ENCODE measurements around the gene MTG1. TPM values are rescaled to one million over a fixed set of nuclear protein-coding genes. Genes with fewer than 3 reads are reported as not detected.
"Not testable (repeated sequence)": the region's sequence is repeated elsewhere in the genome, so short reads cannot be mapped to it uniquely, and the experiment has no call there.

Gene MTG1
- total RNA-seq, 2 donors from 2014 or later: 9.9 to 15.1 TPM

DNA sequence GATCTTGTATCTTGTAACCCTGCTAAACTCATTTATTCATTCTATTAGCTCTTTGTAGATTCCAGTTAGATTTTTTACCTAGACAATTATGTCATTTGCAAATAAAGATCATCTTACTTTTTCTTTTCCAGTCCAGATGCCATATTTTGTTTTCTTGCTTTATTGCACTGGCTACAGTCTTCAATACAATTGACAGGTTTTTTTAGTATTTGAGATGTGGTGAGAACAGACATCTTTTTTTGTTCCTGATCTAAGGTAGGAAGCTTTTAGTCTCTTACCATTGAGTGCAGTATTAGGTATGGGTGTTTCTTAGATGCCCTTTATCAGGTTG, 18.4 kb downstream of the MTG1 start:
- Histone ChIP-seq H3K27ac (no peak overlapping the region), H3K27me3 (no peaks in the 10 kb centered on the region), H3K9me3 (peaks cover 0 to 31% of the 10 kb centered on the region in 2 donors), H3K36me3 (peaks cover 68% of the 10 kb centered on the region), H3K4me1 (no peaks in the 10 kb centered on the region), H3K4me3 (no peak overlapping the region)
- TF ChIP-seq, protein P1, sequence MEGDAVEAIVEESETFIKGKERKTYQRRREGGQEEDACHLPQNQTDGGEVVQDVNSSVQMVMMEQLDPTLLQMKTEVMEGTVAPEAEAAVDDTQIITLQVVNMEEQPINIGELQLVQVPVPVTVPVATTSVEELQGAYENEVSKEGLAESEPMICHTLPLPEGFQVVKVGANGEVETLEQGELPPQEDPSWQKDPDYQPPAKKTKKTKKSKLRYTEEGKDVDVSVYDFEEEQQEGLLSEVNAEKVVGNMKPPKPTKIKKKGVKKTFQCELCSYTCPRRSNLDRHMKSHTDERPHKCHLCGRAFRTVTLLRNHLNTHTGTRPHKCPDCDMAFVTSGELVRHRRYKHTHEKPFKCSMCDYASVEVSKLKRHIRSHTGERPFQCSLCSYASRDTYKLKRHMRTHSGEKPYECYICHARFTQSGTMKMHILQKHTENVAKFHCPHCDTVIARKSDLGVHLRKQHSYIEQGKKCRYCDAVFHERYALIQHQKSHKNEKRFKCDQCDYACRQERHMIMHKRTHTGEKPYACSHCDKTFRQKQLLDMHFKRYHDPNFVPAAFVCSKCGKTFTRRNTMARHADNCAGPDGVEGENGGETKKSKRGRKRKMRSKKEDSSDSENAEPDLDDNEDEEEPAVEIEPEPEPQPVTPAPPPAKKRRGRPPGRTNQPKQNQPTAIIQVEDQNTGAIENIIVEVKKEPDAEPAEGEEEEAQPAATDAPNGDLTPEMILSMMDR (IDR thresholded peaks at IDR 0.05): no peak
- no peak for DNase-seq (ENCODE audit: low spot score)

DNA sequence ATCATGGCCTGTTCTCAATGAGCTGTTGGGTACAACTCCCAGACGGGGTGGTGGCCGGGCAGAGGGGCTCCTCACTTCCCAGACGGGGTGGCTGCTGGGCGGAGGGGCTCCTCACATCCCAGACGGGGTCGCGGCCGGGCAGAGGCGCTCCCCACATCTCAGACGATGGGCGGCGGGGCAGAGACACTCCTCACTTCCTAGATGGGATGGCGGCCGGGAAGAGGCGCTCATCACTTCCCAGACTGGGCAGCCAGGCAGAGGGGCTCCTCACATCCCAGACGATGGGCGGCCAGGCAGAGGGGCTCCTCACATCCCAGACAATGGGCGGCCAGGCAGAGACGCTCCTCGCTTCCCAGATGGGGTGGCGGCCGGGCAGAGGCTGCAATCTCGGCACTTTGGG, 20.4 kb downstream of the MTG1 start:
- H3K9me3 ChIP-seq: peaks cover 0 to 31% of the 10 kb centered on the region in 2 donors
- H3K36me3 ChIP-seq: peaks cover 63% of the 10 kb centered on the region
- H3K27me3 ChIP-seq; H3K4me3 ChIP-seq; DNase-seq (ENCODE audit: low spot score); H3K4me1 ChIP-seq; H3K27ac ChIP-seq: not testable (repeated sequence)

DNA sequence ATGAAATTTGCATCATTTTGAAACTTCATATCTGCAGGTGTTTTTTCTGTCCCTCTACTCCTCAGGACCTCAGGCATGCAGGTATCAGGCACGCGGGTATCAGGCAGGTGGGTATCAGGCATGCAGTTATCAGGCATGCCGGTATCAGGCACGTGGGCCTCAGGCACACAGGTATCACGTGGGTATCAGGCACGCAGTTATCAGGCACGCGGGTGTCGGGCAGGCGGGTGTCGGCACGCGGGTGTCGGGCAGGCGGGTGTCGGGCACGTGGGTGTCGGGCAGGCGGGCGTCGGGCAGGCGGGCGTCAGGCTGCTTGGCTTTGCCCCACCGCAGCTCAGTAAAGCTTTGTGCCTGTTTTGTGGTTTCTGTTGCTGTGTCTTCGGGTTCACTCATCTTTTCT, 21.8 kb downstream of the MTG1 start:
- no peaks in the 10 kb centered on the region for H3K27me3 ChIP-seq
- no peaks in the 10 kb centered on the region for H3K4me1 ChIP-seq
- peak; percentile 18 for DNase-seq (ENCODE audit: low spot score)
- H3K4me3 ChIP-seq: no peak overlapping the region
- H3K36me3 ChIP-seq: peaks cover 58% of the 10 kb centered on the region
- TF ChIP-seq, protein P1 (IDR thresholded peaks at IDR 0.05): no peak
- peaks cover 0 to 27% of the 10 kb centered on the region in 2 donors for H3K9me3 ChIP-seq
- no peak overlapping the region for H3K27ac ChIP-seq

DNA sequence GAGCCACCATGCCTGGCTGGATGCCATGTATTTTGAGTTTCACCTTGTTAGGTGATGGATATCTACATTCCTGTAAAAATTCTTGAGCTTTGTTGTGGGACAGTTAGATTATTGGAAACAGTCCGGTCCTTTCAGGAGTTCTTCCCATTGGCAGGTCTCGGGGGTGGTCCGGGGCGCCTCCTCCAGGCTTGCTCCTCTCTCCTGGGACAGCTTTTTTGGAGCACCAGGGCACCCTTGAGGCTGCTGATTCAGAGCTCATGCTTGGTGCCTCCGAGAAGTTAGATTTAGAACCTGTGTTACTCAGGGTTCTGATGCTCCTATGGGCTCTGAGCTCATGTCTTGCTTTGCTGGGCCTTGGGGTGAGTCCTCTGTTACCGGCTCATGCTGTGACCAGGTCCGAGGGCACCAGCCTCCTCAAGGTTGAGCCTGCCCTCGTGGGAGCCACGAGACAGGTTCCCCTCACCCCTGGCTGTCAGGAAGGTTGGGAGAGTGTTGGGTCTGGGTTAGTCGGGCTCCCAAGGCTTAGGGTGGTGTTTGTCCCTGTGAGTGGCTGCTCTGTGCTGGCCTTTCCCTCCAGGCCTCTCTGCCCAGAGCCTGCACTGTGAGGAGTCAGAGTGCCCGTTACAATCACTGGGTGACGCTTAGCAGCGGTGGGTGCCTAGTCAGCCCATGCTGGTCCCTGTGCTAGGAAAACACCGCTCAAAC, 24.5 kb downstream of the MTG1 start:
- Histone ChIP-seq H3K27me3 (no peaks in the 10 kb centered on the region), H3K27ac (no peak overlapping the region), H3K4me3 (no peak overlapping the region), H3K4me1 (peaks cover 0 to 4% of the 10 kb centered on the region in 2 donors), H3K36me3 (peaks cover 44% of the 10 kb centered on the region), H3K9me3 (peaks cover 0 to under 1% of the 10 kb centered on the region in 2 donors)
- TF ChIP-seq, protein P1 (IDR thresholded peaks at IDR 0.05): no peak
- peak; percentile 38 for DNase-seq (ENCODE audit: low spot score)

DNA sequence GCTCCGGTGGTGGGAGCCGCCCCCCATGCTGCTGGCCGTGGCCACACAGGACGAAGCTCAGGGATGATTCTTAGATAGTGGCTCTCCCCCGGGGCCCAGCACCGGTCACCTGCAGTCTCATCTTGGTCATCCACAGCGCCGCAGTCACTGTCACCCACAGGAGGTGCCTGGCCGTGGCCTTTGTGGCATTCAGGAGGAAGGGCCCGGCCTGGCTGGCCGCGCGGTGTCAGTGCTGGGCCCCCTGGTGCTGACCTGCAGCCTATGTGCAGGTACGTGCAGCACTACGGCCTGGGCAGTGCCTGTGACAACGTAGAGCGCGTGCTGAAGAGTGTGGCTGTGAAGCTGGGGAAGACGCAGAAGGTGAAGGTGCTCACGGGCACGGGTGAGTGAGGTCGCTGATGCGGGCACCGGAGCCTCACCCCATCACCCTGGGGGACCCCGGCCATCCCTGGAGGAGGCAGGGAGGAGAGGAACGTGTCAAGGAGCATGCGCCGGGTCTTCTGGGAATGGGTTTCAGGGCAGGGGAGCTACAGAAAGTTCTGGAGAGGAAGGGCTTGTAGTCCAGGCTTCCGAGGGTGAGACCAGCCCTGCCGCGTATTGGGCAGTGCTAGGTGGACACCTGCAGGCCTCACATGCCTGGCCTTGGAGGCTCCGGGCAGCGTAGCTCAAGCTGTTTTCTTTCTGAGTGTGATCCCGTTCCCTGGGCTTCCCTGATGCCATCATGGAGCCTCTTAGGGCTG, 25.4 kb downstream of the MTG1 start:
- Histone ChIP-seq H3K4me3 (no peak overlapping the region), H3K27me3 (no peaks in the 10 kb centered on the region), H3K27ac (no peak overlapping the region), H3K36me3 (peaks cover 39% of the 10 kb centered on the region), H3K9me3 (no peaks in the 10 kb centered on the region), H3K4me1 (peaks cover 0 to 4% of the 10 kb centered on the region in 2 donors)
- TF ChIP-seq, protein P1 (IDR thresholded peaks at IDR 0.05): no peak
- DNase-seq (ENCODE audit: low spot score): peak; percentile 52

DNA sequence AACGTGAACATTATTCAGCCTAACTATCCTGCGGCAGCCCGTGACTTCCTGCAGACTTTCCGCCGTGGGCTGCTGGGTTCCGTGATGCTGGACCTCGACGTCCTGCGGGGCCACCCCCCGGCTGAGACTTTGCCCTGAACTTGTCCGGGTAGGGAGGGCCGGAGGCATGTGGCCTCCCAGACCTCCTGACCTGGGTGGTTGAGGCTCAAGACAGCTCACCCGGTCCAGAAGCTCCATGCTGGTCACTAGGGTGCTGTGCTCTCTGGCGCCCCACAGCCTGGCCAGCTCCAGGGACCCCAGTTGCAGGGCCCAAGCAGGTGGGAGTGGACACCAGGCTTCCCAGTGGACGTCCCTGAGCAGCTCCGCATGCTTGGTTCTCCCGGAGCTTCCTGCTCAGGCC, 26.1 kb downstream of the MTG1 start:
- no peak for DNase-seq (ENCODE audit: low spot score)

More for the DNA sequence above, 26.1 kb downstream of the MTG1 start:
- H3K27me3 ChIP-seq: no peaks in the 10 kb centered on the region
- H3K36me3 ChIP-seq: peaks cover 32% of the 10 kb centered on the region
- no peak overlapping the region for H3K27ac ChIP-seq
- no peaks in the 10 kb centered on the region for H3K9me3 ChIP-seq
- TF ChIP-seq, protein P1 (IDR thresholded peaks at IDR 0.05): no peak
- H3K4me3 ChIP-seq: no peak overlapping the region
- H3K4me1 ChIP-seq: peaks cover 0 to 4% of the 10 kb centered on the region in 2 donors
